HEK293 (cell line): ENCODE data around the gene MPZL1.

ENCODE experiments used
- TF ChIP-seq, protein P1 (sequence below): fragments of 450-650 bp; formaldehyde crosslinking; IDR thresholded peaks from 2 replicates; pipeline ENCODE4 v1.5.1; 2016; ENCODE audit warnings: missing biosample characterization, missing genetic modification characterization
- TF ChIP-seq, protein P2 (sequence below): fragments of 450-650 bp; formaldehyde crosslinking; IDR thresholded peaks from 2 replicates; pipeline ENCODE4 v1.5.1; 2016; ENCODE audit warnings: missing biosample characterization, missing genetic modification characterization

DNA sequence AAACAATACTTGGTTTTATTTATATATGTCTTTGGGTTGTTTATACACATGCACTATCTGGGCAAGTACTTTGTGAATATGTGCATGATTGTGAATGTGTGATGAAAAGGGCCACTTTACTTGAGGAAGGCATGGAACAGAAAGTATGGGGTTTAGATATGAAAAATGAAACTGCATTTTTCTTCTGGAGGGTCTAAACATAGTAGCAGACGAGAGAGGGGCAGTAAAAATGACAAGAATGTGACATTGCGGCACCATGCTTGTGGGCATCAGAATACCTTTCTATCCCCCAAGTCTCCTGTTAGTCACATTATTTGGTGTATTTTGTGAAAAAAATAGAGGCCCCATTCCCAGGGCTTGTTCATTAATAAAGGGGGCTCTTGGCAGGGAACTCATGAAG lies 15.4 kb upstream of the MPZL1 start:
- TF ChIP-seq, protein P1, sequence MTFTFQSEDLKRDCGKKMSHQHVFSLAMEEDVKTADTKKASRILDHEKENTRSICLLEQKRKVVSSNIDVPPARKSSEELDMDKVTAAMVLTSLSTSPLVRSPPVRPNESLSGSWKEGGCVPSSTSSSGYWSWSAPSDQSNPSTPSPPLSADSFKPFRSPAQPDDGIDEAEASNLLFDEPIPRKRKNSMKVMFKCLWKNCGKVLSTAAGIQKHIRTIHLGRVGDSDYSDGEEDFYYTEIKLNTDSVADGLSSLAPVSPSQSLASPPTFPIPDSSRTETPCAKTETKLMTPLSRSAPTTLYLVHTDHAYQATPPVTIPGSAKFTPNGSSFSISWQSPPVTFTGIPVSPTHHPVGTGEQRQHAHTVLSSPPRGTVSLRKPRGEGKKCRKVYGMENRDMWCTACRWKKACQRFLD (tag by site-specific recombination) = no peak
- TF ChIP-seq, protein P2, sequence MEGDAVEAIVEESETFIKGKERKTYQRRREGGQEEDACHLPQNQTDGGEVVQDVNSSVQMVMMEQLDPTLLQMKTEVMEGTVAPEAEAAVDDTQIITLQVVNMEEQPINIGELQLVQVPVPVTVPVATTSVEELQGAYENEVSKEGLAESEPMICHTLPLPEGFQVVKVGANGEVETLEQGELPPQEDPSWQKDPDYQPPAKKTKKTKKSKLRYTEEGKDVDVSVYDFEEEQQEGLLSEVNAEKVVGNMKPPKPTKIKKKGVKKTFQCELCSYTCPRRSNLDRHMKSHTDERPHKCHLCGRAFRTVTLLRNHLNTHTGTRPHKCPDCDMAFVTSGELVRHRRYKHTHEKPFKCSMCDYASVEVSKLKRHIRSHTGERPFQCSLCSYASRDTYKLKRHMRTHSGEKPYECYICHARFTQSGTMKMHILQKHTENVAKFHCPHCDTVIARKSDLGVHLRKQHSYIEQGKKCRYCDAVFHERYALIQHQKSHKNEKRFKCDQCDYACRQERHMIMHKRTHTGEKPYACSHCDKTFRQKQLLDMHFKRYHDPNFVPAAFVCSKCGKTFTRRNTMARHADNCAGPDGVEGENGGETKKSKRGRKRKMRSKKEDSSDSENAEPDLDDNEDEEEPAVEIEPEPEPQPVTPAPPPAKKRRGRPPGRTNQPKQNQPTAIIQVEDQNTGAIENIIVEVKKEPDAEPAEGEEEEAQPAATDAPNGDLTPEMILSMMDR (tag by site-specific recombination) = no peak
